OCI-LY7 (cell line): ENCODE data around the gene CHCHD4. TPM values are rescaled to one million over a fixed set of nuclear protein-coding genes. Genes with fewer than 3 reads are reported as not detected.

ENCODE experiments used
- BruUV-seq: library from RNA; stranded (reverse); fragments of 400-500 nt; replicated peaks from 2 replicates; lab custom pipeline; 2021; lab: Mats Ljungman, UMichigan
- CTCF ChIA-PET: fragments of 300-600 bp; sonication (Branson Sonifier 250); formaldehyde crosslinking; loops from one replicate; lab custom pipeline; 2022; ENCODE audit warnings: antibody characterized with exemption; ENCODE audit not compliant: unreplicated experiment; lab: Charles Lee
- POLR2A ChIA-PET: fragments of 300-600 bp; sonication (Branson Sonifier 250); formaldehyde crosslinking; loops from one replicate; lab custom pipeline; 2022; ENCODE audit warnings: antibody characterized with exemption; lab: Charles Lee
- DNase-seq: peaks from one replicate; pipeline ENCODE4 v3.0.0-alpha.2; 2015; ENCODE audit warnings: low spot score
- H2AFZ ChIP-seq: fragments of 200-600 bp; sonication (generic), shearing (Covaris generic); 2 replicates; pipeline ENCODE4 v1.6.1; 2014; ENCODE audit warnings: mild to moderate bottlenecking, antibody characterized with exemption, low read length, moderate library complexity
- H3K27ac ChIP-seq: fragments of 200-600 bp; sonication (generic); 2 replicates; pipeline ENCODE4 v1.5.1; 2014; ENCODE audit warnings: mixed run types, low read depth, mild to moderate bottlenecking, moderate library complexity, low read length, inconsistent platforms; ENCODE audit not compliant: poor library complexity, severe bottlenecking
- H3K36me3 ChIP-seq: fragments of 200-600 bp; sonication (generic); 2 replicates; pipeline ENCODE4 v1.6.1; 2014; ENCODE audit warnings: mild to moderate bottlenecking, antibody characterized with exemption, low read length, moderate library complexity, mixed read lengths; ENCODE audit not compliant: insufficient read depth
- H3K4me1 ChIP-seq: fragments of 200-600 bp; sonication (generic); 2 replicates; pipeline ENCODE4 v1.5.1; 2014; ENCODE audit warnings: mild to moderate bottlenecking, low read length; ENCODE audit not compliant: insufficient read depth, poor library complexity, severe bottlenecking
- H3K4me2 ChIP-seq: fragments of 200-600 bp; sonication (generic); 2 replicates; pipeline ENCODE4 v1.6.1; 2014; ENCODE audit warnings: mild to moderate bottlenecking, low read length
- H3K4me3 ChIP-seq: fragments of 200-600 bp; sonication (generic); 2 replicates; pipeline ENCODE4 v1.5.1; 2014; ENCODE audit warnings: mild to moderate bottlenecking, low read depth, low read length; ENCODE audit not compliant: poor library complexity, severe bottlenecking
- H3K79me2 ChIP-seq: fragments of 200-600 bp; sonication (generic); 2 replicates; pipeline ENCODE4 v1.6.1; 2016; ENCODE audit warnings: low read depth, mild to moderate bottlenecking, low read length, moderate library complexity, mixed read lengths; ENCODE audit not compliant: insufficient read depth
- H3K9me2 ChIP-seq: fragments of 200-600 bp; sonication (generic); 2 replicates; pipeline ENCODE4 v1.6.1; 2016; ENCODE audit warnings: mild to moderate bottlenecking, low read length, mixed read lengths; ENCODE audit not compliant: insufficient read depth
- H3K9me3 ChIP-seq: fragments of 200-600 bp; sonication (generic); 2 replicates; pipeline ENCODE4 v1.6.1; 2014; ENCODE audit warnings: mild to moderate bottlenecking, mixed run types, low read length, mixed read lengths
- H4K20me1 ChIP-seq: fragments of 200-600 bp; sonication (generic); 2 replicates; pipeline ENCODE4 v1.6.1; 2014; ENCODE audit warnings: mild to moderate bottlenecking, antibody characterized with exemption, low read length, moderate library complexity, mixed read lengths; ENCODE audit not compliant: insufficient read depth
- CTCF ChIP-seq: fragments of 200-600 bp; sonication (generic); conservative IDR thresholded peaks from 2 replicates; pipeline ENCODE4 v1.5.1; 2014; ENCODE audit warnings: mild to moderate bottlenecking, antibody characterized with exemption, low read length, moderate library complexity, mixed read lengths
- EZH2phosphoT487 ChIP-seq: fragments of 200-600 bp; sonication (generic); IDR thresholded peaks from 2 replicates; pipeline ENCODE4 v1.6.1; 2018; ENCODE audit warnings: low read depth, borderline replicate concordance, mild to moderate bottlenecking, mixed run types, antibody characterized with exemption, low read length, moderate library complexity, mixed read lengths
- intact Hi-C: fragments of 100-400 bp; cut with micrococcal nuclease; formaldehyde crosslinking; loops from one replicate; pipeline ENCODE4 v1.10.0; 2022; ENCODE audit not compliant: unreplicated experiment
- total RNA-seq, 2 experiments: library from RNA; depleted of rRNA in 1 of 2; stranded (reverse); fragments of >200 nt in 1 of 2; shearing (Covaris generic) in 1 of 2; gene quantifications; 2 replicates each; pipeline ENCODE4 v1.2.3, GENCODE V29; 2014 to 2022

The CHCHD4 gene
- total RNA-seq, 2 experiments from 2014 or later = 19.8 to 27.1 TPM

DNA sequence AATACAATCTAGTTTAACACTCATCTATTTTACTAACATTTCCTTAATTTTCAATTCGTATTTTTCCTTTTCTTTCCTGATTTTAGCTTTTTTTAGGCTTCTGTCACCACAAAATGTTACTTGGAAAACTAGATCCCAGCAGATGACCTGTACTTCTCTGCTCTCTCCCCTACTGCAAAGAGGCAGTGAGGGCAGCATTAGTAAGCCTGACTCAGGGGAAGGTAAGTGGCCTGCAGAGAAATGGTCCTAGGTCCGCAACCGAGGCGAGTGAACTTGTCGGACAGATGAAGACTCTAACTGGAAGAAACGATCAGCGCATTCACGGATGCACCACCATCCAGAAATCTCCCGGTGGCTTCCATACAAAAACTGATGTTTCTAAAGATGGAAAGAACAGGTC, 20.6 kb upstream of the CHCHD4 start:
- Histone ChIP-seq H4K20me1 (0 out of 2 replicates have a peak, but pooled peaks cover 3% of the 10 kb centered on the region), H3K4me2 (no peak overlapping the region), H3K4me3 (no peak overlapping the region), H3K27ac (no peak overlapping the region), H3K9me2 (no peaks in the 10 kb centered on the region), H2AFZ (no peak overlapping the region), H3K79me2 (no peaks in the 10 kb centered on the region), H3K36me3 (peaks cover 33% of the 10 kb centered on the region), H3K4me1 (no peaks in the 10 kb centered on the region), H3K9me3 (no peaks in the 10 kb centered on the region)
- BruUV-seq = no TSS peak
- intact Hi-C loops = no loop called here
- no peak for DNase-seq
- CTCF ChIA-PET = no interaction called here
- POLR2A ChIA-PET = interaction anchor here (0.6 to 0.7 kb wide), 3 partner anchors 28 to 1398 kb away, joined by 3 read pairs; no protein-coding TSS in a partner anchor
- TF ChIP-seq CTCF (no peak), EZH2phosphoT487 (no peak)

- no peak overlapping the region for H3K4me2 ChIP-seq
- POLR2A ChIA-PET = interaction anchor here (0.6 to 0.7 kb wide), 3 partner anchors 28 to 1399 kb away, joined by 3 read pairs; no protein-coding TSS in a partner anchor
- peak; percentile 45 for DNase-seq
- H3K4me1 ChIP-seq = no peaks in the 10 kb centered on the region
- H3K36me3 ChIP-seq = peaks cover 33% of the 10 kb centered on the region
- H3K79me2 ChIP-seq = no peaks in the 10 kb centered on the region
- intact Hi-C loops = no loop called here
- H3K9me3 ChIP-seq = no peaks in the 10 kb centered on the region
- H3K9me2 ChIP-seq = no peaks in the 10 kb centered on the region
- no peak for TF ChIP-seq CTCF
- TF ChIP-seq EZH2phosphoT487 = no peak
- H2AFZ ChIP-seq = no peak overlapping the region
- no peak overlapping the region for H3K27ac ChIP-seq
- BruUV-seq = no TSS peak
- 0 out of 2 replicates have a peak, but pooled peaks cover 3% of the 10 kb centered on the region for H4K20me1 ChIP-seq
- H3K4me3 ChIP-seq = no peak overlapping the region
- CTCF ChIA-PET = no interaction called here
These were observed 19.9 kb upstream of the CHCHD4 start for GRCh38 chr3:14144423-14145075.
